Activated naive CD4-positive, alpha-beta T cell treated with Interleukin-2 at 50 U/mL for 16 hours (primary cell): ENCODE measurements around the gene SLC35B1.
A peak's percentile ranks its signal among the peaks of the same experiment; 100 is the strongest.
"Not testable (repeated sequence)": the region's sequence is repeated elsewhere in the genome, so short reads cannot be mapped to it uniquely, and the experiment has no call there.

Experiments
- DNase-seq: peaks from one replicate; pipeline ENCODE4 v3.0.0-alpha.2; 2020

The SLC35B1 gene

GRCh38 chr17:49699966-49700575, 7.7 kb downstream of the SLC35B1 start:
- no peak for DNase-seq

GRCh38 chr17:49698005-49698404, 9.8 kb downstream of the SLC35B1 start:
- DNase-seq = no peak

- peak; percentile 76 for DNase-seq
Measured at GRCh38 chr17:49696233-49696761, 11.5 kb downstream of the SLC35B1 start.

- no peak for DNase-seq
Measured at GRCh38 chr17:49695698-49696232, 12.0 kb downstream of the SLC35B1 start.

- peak; percentile 78 for DNase-seq
Measured at GRCh38 chr17:49694847-49695697, 12.7 kb downstream of the SLC35B1 start.

GRCh38 chr17:49692751-49693150, 15.0 kb downstream of the SLC35B1 start:
- no peak for DNase-seq

- DNase-seq = no peak
Measured at GRCh38 chr17:49691677-49692191, 16.0 kb downstream of the SLC35B1 start.

- DNase-seq = no peak
Measured at GRCh38 chr17:49691086-49691676, 16.6 kb downstream of the SLC35B1 start.

GRCh38 chr17:49690256-49690655, 17.5 kb downstream of the SLC35B1 start:
- no peak for DNase-seq

GRCh38 chr17:49688848-49689247, 18.9 kb downstream of the SLC35B1 start:
- DNase-seq = no peak

GRCh38 chr17:49687878-49688491, 19.8 kb downstream of the SLC35B1 start:
- no peak for DNase-seq

- no peak for DNase-seq
Measured at GRCh38 chr17:49681106-49681979, 26.4 kb downstream of the SLC35B1 start.

GRCh38 chr17:49680314-49680713, 27.4 kb downstream of the SLC35B1 start:
- no peak for DNase-seq

GRCh38 chr17:49677933-49678847, 29.6 kb downstream of the SLC35B1 start, which contains the start of gene SPOP:
Gene SPOP, minus strand, starts transcription at chr17:49678097. Its CDS starts 55,287 bp downstream, at chr17:49622810.
- peak; percentile 99 for DNase-seq

GRCh38 chr17:49677134-49677932, 30.4 kb downstream of the SLC35B1 start:
- DNase-seq = peak; percentile 94

- no peak for DNase-seq
Measured at GRCh38 chr17:49676276-49676868, 31.4 kb downstream of the SLC35B1 start.

- DNase-seq = no peak
Measured at GRCh38 chr17:49674507-49674906, 33.3 kb downstream of the SLC35B1 start.

- DNase-seq = not testable (repeated sequence)
Measured at GRCh38 chr17:49673679-49674078, 34.1 kb downstream of the SLC35B1 start.

GRCh38 chr17:49670641-49671040, 37.1 kb downstream of the SLC35B1 start:
- DNase-seq = no peak
